Hepatocyte (in vitro differentiated cells): Measurements from ENCODE around the gene RTF1. TPM values are rescaled to one million over a fixed set of nuclear protein-coding genes. Genes with fewer than 3 reads are reported as not detected.

Experiments used
- DNase-seq: peaks from one replicate; pipeline ENCODE4 v3.0.0-alpha.2; 2016; ENCODE audit warnings: low spot score
- H2AFZ ChIP-seq: fragments of 200-600 bp; sonication (generic); 2 replicates; pipeline ENCODE4 v1.6.0; 2016; ENCODE audit warnings: antibody characterized with exemption, mild to moderate bottlenecking
- H3K27ac ChIP-seq: fragments of 200-600 bp; sonication (generic); 2 replicates; pipeline ENCODE4 v1.5.1; 2016; ENCODE audit warnings: mild to moderate bottlenecking
- H3K27me3 ChIP-seq: fragments of 200-600 bp; sonication (generic); 2 replicates; pipeline ENCODE4 v1.6.1; 2016
- H3K36me3 ChIP-seq: fragments of 200-600 bp; sonication (generic); replicated peaks from 2 replicates; pipeline ENCODE4 v1.5.1; 2016; ENCODE audit warnings: low read depth; ENCODE audit not compliant: insufficient read depth
- H3K4me1 ChIP-seq: fragments of 200-600 bp; sonication (generic); 2 replicates; pipeline ENCODE4 v1.5.1; 2016; ENCODE audit warnings: mild to moderate bottlenecking, moderate library complexity; ENCODE audit not compliant: insufficient read depth
- H3K4me2 ChIP-seq: fragments of 200-600 bp; sonication (generic); 2 replicates; pipeline ENCODE4 v1.6.0; 2016
- H3K4me3 ChIP-seq: fragments of 200-600 bp; sonication (generic); 2 replicates; pipeline ENCODE4 v1.5.1; 2016; ENCODE audit warnings: mild to moderate bottlenecking
- H3K79me2 ChIP-seq: fragments of 200-600 bp; sonication (generic); 2 replicates; pipeline ENCODE4 v1.6.0; 2017; ENCODE audit warnings: mild to moderate bottlenecking
- H3K9me2 ChIP-seq: fragments of 200-600 bp; sonication (generic); replicated peaks from 2 replicates; pipeline ENCODE4 v1.6.0; 2017; ENCODE audit warnings: mild to moderate bottlenecking; ENCODE audit not compliant: insufficient read depth
- H3K9me3 ChIP-seq: fragments of 200-600 bp; sonication (generic); 2 replicates; pipeline ENCODE4 v1.5.1; 2016; ENCODE audit warnings: low read depth, mild to moderate bottlenecking
- H4K20me1 ChIP-seq: fragments of 200-600 bp; sonication (generic); 2 replicates; pipeline ENCODE4 v1.6.0; 2016; ENCODE audit warnings: mild to moderate bottlenecking; ENCODE audit not compliant: insufficient read depth, poor library complexity, severe bottlenecking
- EZH2 ChIP-seq: fragments of 200-600 bp; sonication (generic); IDR thresholded peaks from 2 replicates; pipeline ENCODE4 v1.6.1; 2016; ENCODE audit warnings: antibody characterized with exemption, mild to moderate bottlenecking, borderline replicate concordance
- EZH2phosphoT487 ChIP-seq: fragments of 200-600 bp; sonication (generic); IDR thresholded peaks from one replicate; pipeline ENCODE4 v1.6.1; 2018; ENCODE audit warnings: antibody characterized with exemption, mild to moderate bottlenecking, low read depth, moderate library complexity; ENCODE audit not compliant: unreplicated experiment, severe bottlenecking
- WGBS: methylation state at CpG from one replicate; pipeline ENCODE4 v1.1.6; 2016; ENCODE audit warnings: low lambda C conversion rate; ENCODE audit errors: missing lambda C conversion rate; 5-methylcytosine and 5-hydroxymethylcytosine counted together
- polyA plus RNA-seq: library from polyadenylated mRNA; unstranded; fragments of >200 nt; fragmentation: Nextera tagmentation; extraction: Ambion mirVana; gene quantifications from 2 replicates; pipeline ENCODE4 v1.2.1, GENCODE V29; 2016
- total RNA-seq: library from RNA; depleted of rRNA; stranded (reverse); fragments of >200 nt; gene quantifications from 2 replicates; pipeline ENCODE4 v1.2.3, GENCODE V29; 2014
- TF ChIP-seq, protein P1 (sequence below): fragments of 200-600 bp; sonication (generic); IDR thresholded peaks from 2 replicates; pipeline ENCODE4 v1.5.1; 2016; ENCODE audit warnings: antibody characterized with exemption, mild to moderate bottlenecking; ENCODE audit not compliant: poor library complexity

RTF1 gene
- total and polyA plus RNA-seq, 2 experiments from 2014 or later, result 34.1 to 73.4 TPM

- H3K4me3 ChIP-seq, result no peak overlapping the region
- no peak overlapping the region for H2AFZ ChIP-seq
- no peaks in the 10 kb centered on the region for H3K9me2 ChIP-seq
- TF ChIP-seq, protein P1, sequence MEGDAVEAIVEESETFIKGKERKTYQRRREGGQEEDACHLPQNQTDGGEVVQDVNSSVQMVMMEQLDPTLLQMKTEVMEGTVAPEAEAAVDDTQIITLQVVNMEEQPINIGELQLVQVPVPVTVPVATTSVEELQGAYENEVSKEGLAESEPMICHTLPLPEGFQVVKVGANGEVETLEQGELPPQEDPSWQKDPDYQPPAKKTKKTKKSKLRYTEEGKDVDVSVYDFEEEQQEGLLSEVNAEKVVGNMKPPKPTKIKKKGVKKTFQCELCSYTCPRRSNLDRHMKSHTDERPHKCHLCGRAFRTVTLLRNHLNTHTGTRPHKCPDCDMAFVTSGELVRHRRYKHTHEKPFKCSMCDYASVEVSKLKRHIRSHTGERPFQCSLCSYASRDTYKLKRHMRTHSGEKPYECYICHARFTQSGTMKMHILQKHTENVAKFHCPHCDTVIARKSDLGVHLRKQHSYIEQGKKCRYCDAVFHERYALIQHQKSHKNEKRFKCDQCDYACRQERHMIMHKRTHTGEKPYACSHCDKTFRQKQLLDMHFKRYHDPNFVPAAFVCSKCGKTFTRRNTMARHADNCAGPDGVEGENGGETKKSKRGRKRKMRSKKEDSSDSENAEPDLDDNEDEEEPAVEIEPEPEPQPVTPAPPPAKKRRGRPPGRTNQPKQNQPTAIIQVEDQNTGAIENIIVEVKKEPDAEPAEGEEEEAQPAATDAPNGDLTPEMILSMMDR, result no peak
- TF ChIP-seq EZH2, result peak; percentile 59
- peaks cover 46% of the 10 kb centered on the region for H3K27me3 ChIP-seq
- no peaks in the 10 kb centered on the region for H3K36me3 ChIP-seq
- no peak for DNase-seq
- H3K9me3 ChIP-seq, result no peaks in the 10 kb centered on the region
- H4K20me1 ChIP-seq, result peaks cover 2% of the 10 kb centered on the region
- H3K27ac ChIP-seq, result no peak overlapping the region
- 56% methylated on average over 7 of the region's 7 CpGs for WGBS
- peak overlapping the region; percentile 97 for H3K4me2 ChIP-seq
- no peaks in the 10 kb centered on the region for H3K79me2 ChIP-seq
- peaks cover 21% of the 10 kb centered on the region for H3K4me1 ChIP-seq
These were observed 93.8 kb downstream of the RTF1 start for GRCh38 chr15:41510728-41511127.

DNA sequence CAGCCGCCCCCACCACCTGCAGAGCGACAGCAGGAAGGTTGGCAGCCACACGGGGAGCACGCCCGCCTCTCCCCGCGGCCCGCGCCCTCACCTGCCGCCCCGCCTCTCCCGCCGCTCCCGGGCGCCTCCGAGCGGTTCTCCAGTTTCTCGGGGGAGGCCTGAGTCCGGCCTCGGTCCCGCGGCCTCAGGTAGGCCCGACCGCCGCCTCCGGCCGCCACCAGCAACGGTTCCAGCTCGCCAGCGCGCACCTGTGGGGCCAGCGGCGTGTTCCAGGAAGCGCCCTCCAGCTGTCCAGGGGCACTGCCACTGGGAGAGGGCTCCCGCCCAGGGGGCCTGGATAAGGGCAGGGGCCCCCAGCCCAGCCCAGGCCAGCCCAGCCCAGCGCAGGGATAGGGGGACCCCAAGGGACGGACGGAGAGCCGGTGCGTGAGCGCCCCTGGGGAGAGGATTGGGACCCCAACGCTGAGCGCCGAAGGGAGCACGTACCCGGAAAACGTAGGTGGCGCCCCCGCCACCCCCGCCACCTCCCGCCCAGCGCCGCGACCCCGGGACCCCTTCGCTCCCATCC, 94.5 kb downstream of the RTF1 start:
- TF ChIP-seq EZH2phosphoT487 (peak; percentile 63), EZH2 (peak; percentile 64)
- TF ChIP-seq, protein P1, result no peak
- Histone ChIP-seq H4K20me1 (peaks cover 2% of the 10 kb centered on the region), H3K27me3 (peaks cover 46% of the 10 kb centered on the region), H3K4me3 (peak overlapping the region; percentile 13), H2AFZ (no peak overlapping the region), H3K9me2 (no peaks in the 10 kb centered on the region), H3K9me3 (no peaks in the 10 kb centered on the region), H3K36me3 (no peaks in the 10 kb centered on the region), H3K4me1 (peaks cover 21% of the 10 kb centered on the region), H3K4me2 (peak overlapping the region; percentile 97), H3K79me2 (no peaks in the 10 kb centered on the region), H3K27ac (no peak overlapping the region)
- 3% methylated on average over 17 of the region's 56 CpGs for WGBS
- DNase-seq, result peak; percentile 55

DNA sequence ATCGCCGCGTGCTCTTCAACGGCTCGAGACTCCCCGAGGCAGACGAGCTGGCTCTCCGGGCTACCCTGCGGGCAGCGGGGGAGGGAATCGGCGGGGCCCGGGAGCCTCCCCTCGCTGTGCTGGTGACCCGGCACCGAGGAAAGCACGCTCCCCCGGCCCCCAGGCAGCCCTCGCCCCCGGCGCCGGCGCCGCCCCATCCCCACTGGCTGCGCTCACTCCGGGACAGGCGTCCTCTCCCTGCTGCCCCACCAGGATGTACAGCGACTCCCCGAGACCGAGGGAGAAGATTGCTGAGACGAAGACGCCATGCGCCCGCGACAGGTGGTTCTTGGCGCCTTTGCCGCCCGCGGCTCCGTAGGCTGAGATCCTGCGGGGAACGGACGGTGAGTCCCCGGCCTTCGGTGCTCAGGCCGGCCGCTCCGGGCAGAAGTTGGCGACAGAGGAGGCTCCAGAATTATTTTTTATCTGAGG, 95.0 kb downstream of the RTF1 start:
- H3K27me3 ChIP-seq, result peaks cover 46% of the 10 kb centered on the region

More for the DNA sequence above, 95.0 kb downstream of the RTF1 start:
- H3K36me3 ChIP-seq, result no peaks in the 10 kb centered on the region
- TF ChIP-seq, protein P1, result no peak
- peak; percentile 55 for TF ChIP-seq EZH2
- peak; percentile 51 for TF ChIP-seq EZH2phosphoT487
- peaks cover 2% of the 10 kb centered on the region for H4K20me1 ChIP-seq
- peak overlapping the region; percentile 13 for H3K4me3 ChIP-seq
- peak overlapping the region; percentile 52 for H2AFZ ChIP-seq
- H3K79me2 ChIP-seq, result no peaks in the 10 kb centered on the region
- H3K4me2 ChIP-seq, result peak overlapping the region; percentile 97
- no peaks in the 10 kb centered on the region for H3K9me2 ChIP-seq
- 3% methylated on average over 33 of the region's 49 CpGs for WGBS
- H3K4me1 ChIP-seq, result peaks cover 21% of the 10 kb centered on the region
- no peaks in the 10 kb centered on the region for H3K9me3 ChIP-seq
- DNase-seq, result no peak
- H3K27ac ChIP-seq, result no peak overlapping the region
